ENCODE measurements around the gene CAMSAP3. TPM values are rescaled to one million over a fixed set of nuclear protein-coding genes. Genes with fewer than 3 reads are reported as not detected.
"Not testable (repeated sequence)": the region's sequence is repeated elsewhere in the genome, so short reads cannot be mapped to it uniquely, and the experiment has no call there.

The CAMSAP3 gene
- 0.45 TPM for polyA plus RNA-seq (ENCODE audit: insufficient read length)

GRCh38 chr19:7595466-7596133 lies at the start of gene CAMSAP3:
CAMSAP3 (plus strand) TSS chr19:7595863; CDS start chr19:7596003, 140 bp downstream.
- no peak for DNase-seq

GRCh38 chr19:7545904-7546303 lies 49.8 kb upstream of the CAMSAP3 start:
- DNase-seq, result no peak

GRCh38 chr19:7547159-7547558 lies 48.5 kb upstream of the CAMSAP3 start:
- no peak for DNase-seq

- DNase-seq, result no peak
Measured at GRCh38 chr19:7549429-7550148, 46.1 kb upstream of the CAMSAP3 start.

GRCh38 chr19:7550169-7550770 lies 45.4 kb upstream of the CAMSAP3 start:
- no peak for DNase-seq

- DNase-seq, result peak; percentile 77
Measured at GRCh38 chr19:7550987-7551761, 44.5 kb upstream of the CAMSAP3 start.

- no peak for DNase-seq
Measured at GRCh38 chr19:7552781-7553180, 42.9 kb upstream of the CAMSAP3 start.

- no peak for DNase-seq
Measured at GRCh38 chr19:7554565-7554964, 41.1 kb upstream of the CAMSAP3 start.

- no peak for DNase-seq
Measured at GRCh38 chr19:7554990-7555864, 40.4 kb upstream of the CAMSAP3 start.

GRCh38 chr19:7556696-7557315 lies 38.9 kb upstream of the CAMSAP3 start:
- DNase-seq, result no peak

- no peak for DNase-seq
Measured at GRCh38 chr19:7558667-7559066, 37.0 kb upstream of the CAMSAP3 start.

- no peak for DNase-seq
Measured at GRCh38 chr19:7559102-7559501, 36.6 kb upstream of the CAMSAP3 start.

- DNase-seq, result no peak
Measured at GRCh38 chr19:7560255-7560654, 35.4 kb upstream of the CAMSAP3 start.

- DNase-seq, result no peak
Measured at GRCh38 chr19:7561325-7561724, 34.3 kb upstream of the CAMSAP3 start.

GRCh38 chr19:7562646-7563393 lies 32.8 kb upstream of the CAMSAP3 start:
- DNase-seq, result no peak

- DNase-seq, result no peak
Measured at GRCh38 chr19:7564866-7565265, 30.8 kb upstream of the CAMSAP3 start.

GRCh38 chr19:7565332-7565731 lies 30.3 kb upstream of the CAMSAP3 start:
- DNase-seq, result no peak

- no peak for DNase-seq
Measured at GRCh38 chr19:7570761-7571160, 24.9 kb upstream of the CAMSAP3 start.

- DNase-seq, result no peak
Measured at GRCh38 chr19:7575434-7576040, 20.1 kb upstream of the CAMSAP3 start.

- DNase-seq, result not testable (repeated sequence)
Measured at GRCh38 chr19:7577422-7577821, 18.2 kb upstream of the CAMSAP3 start.

Data from hindlimb muscle (tissue), 1 donor.